ENCODE data around the gene FER. TPM values are rescaled to one million over a fixed set of nuclear protein-coding genes. Genes with fewer than 3 reads are reported as not detected.

The FER gene
- total and polyA plus RNA-seq, 10 donors = 0.96 to 38.8 (median 21.2) TPM

DNA sequence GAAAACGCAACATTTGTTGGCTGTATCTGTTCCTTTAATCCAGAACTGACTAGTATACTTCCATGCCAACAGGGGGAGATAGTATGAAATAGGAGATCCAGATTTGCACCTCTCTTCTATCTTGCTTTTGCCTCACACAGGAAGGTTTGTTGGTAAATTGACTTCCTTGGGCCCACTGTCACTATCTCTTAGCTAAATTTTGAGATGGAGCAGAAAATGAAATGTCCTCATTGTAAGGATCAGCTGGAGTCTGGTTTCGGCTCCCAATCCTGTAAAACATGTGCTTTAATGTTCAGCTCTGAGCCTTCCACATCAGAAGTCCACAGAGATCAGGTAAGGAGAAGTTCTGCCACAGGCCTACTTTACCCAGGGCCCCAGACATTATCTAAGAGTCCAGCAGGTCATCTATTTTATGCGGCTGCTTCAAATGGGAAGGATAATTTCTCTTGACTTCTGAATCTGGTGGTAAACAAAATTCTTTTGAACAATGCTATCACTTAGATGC is 176.8 kb downstream of the FER start:
- DNase-seq = no peak

DNA sequence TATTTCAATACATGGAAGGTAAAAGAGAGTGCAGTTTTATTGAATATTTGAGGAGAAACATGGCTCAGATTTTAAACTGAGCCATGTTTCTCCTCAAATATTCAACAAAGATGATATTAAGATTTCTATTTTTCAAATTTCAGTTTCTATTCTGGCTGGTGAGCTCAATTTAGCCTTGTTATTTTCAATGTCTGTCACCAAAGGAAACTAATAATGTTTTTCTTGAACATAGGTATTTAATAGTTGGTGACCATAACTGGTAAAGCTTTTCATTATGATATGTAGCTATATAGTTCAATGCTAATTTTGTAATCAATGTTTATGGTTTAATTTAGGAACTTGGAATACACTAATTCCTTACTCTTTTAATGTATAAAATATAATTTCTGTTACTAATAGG is 177.4 kb downstream of the FER start:
- DNase-seq = no peak
- no peaks in the 10 kb centered on the region for H3K9me3 ChIP-seq
- no peak overlapping the region for H3K27ac ChIP-seq
- no peaks in the 10 kb centered on the region for H3K4me1 ChIP-seq
- H3K27me3 ChIP-seq (replicated peaks in 1 of 7) = no peaks in the 10 kb centered on the region
- TF ChIP-seq POLR2A (IDR thresholded peaks at IDR 0.05) (no peak), POLR2AphosphoS5 (IDR thresholded peaks at IDR 0.05) (no peak)
- TF ChIP-seq, protein P1, sequence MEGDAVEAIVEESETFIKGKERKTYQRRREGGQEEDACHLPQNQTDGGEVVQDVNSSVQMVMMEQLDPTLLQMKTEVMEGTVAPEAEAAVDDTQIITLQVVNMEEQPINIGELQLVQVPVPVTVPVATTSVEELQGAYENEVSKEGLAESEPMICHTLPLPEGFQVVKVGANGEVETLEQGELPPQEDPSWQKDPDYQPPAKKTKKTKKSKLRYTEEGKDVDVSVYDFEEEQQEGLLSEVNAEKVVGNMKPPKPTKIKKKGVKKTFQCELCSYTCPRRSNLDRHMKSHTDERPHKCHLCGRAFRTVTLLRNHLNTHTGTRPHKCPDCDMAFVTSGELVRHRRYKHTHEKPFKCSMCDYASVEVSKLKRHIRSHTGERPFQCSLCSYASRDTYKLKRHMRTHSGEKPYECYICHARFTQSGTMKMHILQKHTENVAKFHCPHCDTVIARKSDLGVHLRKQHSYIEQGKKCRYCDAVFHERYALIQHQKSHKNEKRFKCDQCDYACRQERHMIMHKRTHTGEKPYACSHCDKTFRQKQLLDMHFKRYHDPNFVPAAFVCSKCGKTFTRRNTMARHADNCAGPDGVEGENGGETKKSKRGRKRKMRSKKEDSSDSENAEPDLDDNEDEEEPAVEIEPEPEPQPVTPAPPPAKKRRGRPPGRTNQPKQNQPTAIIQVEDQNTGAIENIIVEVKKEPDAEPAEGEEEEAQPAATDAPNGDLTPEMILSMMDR (IDR thresholded peaks at IDR 0.05 in 8 of 11, conservative IDR thresholded peaks at IDR 0.05 in 3 of 11) = no peak
- no peak overlapping the region for H3K4me3 ChIP-seq
- intact Hi-C loops (cut with DNase I; ENCODE audit: low total_unique reads) = no loop called here
- H3K36me3 ChIP-seq = no peaks in the 10 kb centered on the region

More for the DNA sequence above, 176.8 kb downstream of the FER start:
- Histone ChIP-seq H3K4me1 (no peaks in the 10 kb centered on the region), H3K27ac (no peak overlapping the region), H3K36me3 (no peaks in the 10 kb centered on the region), H3K9me3 (no peaks in the 10 kb centered on the region), H3K27me3 (replicated peaks in 1 of 7) (no peaks in the 10 kb centered on the region), H3K4me3 (no peak overlapping the region)
- no peak for TF ChIP-seq POLR2AphosphoS5 (IDR thresholded peaks at IDR 0.05)
- intact Hi-C loops (cut with DNase I; ENCODE audit: low total_unique reads) = no loop called here
- 96 to 97% (median 97%) methylated on average over 3 of the region's 3 CpGs for WGBS, 5 donors

DNA sequence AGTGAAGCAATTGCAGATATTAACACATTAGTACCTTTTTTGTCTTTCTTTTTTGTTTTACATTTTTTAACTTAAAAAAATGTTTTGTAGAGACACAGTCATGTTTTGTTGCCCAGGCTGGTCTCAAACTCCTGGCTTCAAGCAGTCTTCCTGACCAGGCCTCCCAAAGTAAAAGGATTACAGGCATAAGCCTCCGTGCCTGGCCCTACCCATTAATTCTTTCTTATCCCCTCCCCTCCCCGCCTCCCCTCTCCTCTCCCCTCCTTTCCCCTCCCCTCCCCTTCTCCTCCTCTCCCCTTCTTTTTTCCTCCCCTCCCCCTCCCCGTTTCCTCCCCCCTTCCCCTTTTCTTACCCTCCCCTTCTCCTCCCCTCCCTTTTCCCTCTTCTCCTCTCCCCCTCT is 182.4 kb downstream of the FER start:
- DNase-seq = no peak
- WGBS, 5 donors = 81 to 100% (median 94%) methylated on average over 2 to 3 of the region's 3 CpGs
- Histone ChIP-seq H3K4me3 (no peak overlapping the region), H3K27me3 (replicated peaks in 1 of 7) (no peaks in the 10 kb centered on the region), H3K27ac (no peak overlapping the region), H3K4me1 (no peaks in the 10 kb centered on the region), H3K36me3 (peaks cover 0 to 13% (median 0%) of the 10 kb centered on the region in 6 donors), H3K9me3 (peaks cover 0 to 21% (median 9%) of the 10 kb centered on the region in 8 donors)
- intact Hi-C loops (cut with DNase I; ENCODE audit: low total_unique reads) = no loop called here
- TF ChIP-seq, protein P1 (IDR thresholded peaks at IDR 0.05 in 8 of 11, conservative IDR thresholded peaks at IDR 0.05 in 3 of 11) = no peak
- TF ChIP-seq POLR2AphosphoS5 (IDR thresholded peaks at IDR 0.05) (no peak), POLR2A (IDR thresholded peaks at IDR 0.05) (no peak)

DNA sequence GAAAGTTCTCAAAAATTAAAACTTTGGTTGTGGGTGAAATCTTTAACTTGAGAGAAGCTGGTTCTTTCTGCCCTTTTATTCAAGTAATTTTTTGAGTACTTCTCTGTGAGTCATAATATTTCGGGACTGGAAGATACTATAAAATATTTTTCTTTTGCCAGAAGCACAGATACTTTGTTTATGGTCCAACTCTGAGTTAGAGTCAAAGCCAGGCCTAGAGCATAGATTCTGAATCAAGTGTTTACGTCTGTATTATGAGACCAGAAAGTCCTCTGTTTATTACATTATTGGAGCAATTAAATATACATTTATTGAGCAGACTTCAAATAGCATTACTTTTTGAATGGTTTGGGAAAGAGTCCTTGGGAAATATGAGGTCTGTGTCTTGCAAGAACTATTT is 187.9 kb downstream of the FER start:
- intact Hi-C loops (cut with DNase I; ENCODE audit: low total_unique reads) = no loop called here
- 88 to 97% (median 92%) methylated on average over 2 of the region's 2 CpGs for WGBS, 5 donors

More for the DNA sequence above, 187.9 kb downstream of the FER start:
- Histone ChIP-seq H3K4me1 (no peaks in the 10 kb centered on the region), H3K4me3 (no peak overlapping the region), H3K27ac (no peak overlapping the region), H3K9me3 (peaks cover 0 to 21% (median 9%) of the 10 kb centered on the region in 8 donors), H3K27me3 (replicated peaks in 1 of 7) (no peaks in the 10 kb centered on the region), H3K36me3 (peaks cover 0 to 13% (median 0%) of the 10 kb centered on the region in 6 donors)
- TF ChIP-seq POLR2AphosphoS5 (IDR thresholded peaks at IDR 0.05) (no peak), POLR2A (IDR thresholded peaks at IDR 0.05) (no peak)
- TF ChIP-seq, protein P1 (IDR thresholded peaks at IDR 0.05 in 8 of 11, conservative IDR thresholded peaks at IDR 0.05 in 3 of 11) = no peak
- DNase-seq = no peak
